RWPE1 (cell line): Measurements from ENCODE around the gene MTURN.
A peak's percentile ranks its signal among the peaks of the same experiment; 100 is the strongest.

ENCODE experiments used
- CTCF ChIA-PET: fragments of 350-600 bp; sonication (Branson Sonifier 250); formaldehyde crosslinking; extraction: SDS; loops from one replicate; lab custom pipeline; 2021; lab: Yijun Ruan, JAX
- POLR2A ChIA-PET: fragments of 400-600 bp; formaldehyde crosslinking; extraction: SDS; loops from one replicate; lab custom pipeline; 2020; ENCODE audit warnings: antibody characterized with exemption; ENCODE audit not compliant: low non-redundant PET; lab: Yijun Ruan, JAX
- DNase-seq: peaks from one replicate; pipeline ENCODE4 v3.0.0; 2012; ENCODE audit warnings: low spot score
- H3K27ac ChIP-seq: fragments of 450-650 bp; 2 replicates; pipeline ENCODE4 v1.5.1; 2017
- TF ChIP-seq, protein P1 (sequence below): fragments of 450-650 bp; conservative IDR thresholded peaks from 2 replicates; pipeline ENCODE4 v1.5.1; 2017; ENCODE audit warnings: low read depth, mild to moderate bottlenecking

The MTURN gene

DNA sequence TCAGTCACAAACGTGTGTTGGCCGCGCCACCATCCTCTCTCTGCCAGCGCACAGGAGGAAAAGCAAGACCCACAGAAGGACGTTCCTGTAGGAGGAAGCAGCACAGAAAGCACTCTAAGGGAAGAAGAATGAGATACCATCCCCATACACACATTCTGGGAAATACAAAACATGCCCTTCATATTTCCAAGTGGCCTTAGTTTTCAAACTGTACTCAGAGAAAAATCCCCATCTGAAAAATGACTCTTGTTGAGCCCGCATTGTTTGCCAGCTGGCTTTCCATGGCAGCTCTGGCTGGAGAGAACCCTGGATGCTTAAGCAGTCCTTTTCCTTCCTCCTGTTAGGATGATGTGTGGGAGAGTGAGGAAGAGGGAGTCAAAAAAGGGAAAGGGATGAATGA is 33.1 kb downstream of the MTURN start:
- H3K27ac ChIP-seq, result peak overlapping the region; percentile 3; the same call in 1 of the 2 replicates
- no peak for DNase-seq
- TF ChIP-seq, protein P1, sequence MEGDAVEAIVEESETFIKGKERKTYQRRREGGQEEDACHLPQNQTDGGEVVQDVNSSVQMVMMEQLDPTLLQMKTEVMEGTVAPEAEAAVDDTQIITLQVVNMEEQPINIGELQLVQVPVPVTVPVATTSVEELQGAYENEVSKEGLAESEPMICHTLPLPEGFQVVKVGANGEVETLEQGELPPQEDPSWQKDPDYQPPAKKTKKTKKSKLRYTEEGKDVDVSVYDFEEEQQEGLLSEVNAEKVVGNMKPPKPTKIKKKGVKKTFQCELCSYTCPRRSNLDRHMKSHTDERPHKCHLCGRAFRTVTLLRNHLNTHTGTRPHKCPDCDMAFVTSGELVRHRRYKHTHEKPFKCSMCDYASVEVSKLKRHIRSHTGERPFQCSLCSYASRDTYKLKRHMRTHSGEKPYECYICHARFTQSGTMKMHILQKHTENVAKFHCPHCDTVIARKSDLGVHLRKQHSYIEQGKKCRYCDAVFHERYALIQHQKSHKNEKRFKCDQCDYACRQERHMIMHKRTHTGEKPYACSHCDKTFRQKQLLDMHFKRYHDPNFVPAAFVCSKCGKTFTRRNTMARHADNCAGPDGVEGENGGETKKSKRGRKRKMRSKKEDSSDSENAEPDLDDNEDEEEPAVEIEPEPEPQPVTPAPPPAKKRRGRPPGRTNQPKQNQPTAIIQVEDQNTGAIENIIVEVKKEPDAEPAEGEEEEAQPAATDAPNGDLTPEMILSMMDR, result no peak
- CTCF ChIA-PET, result no interaction called here
- POLR2A ChIA-PET, result no interaction called here

DNA sequence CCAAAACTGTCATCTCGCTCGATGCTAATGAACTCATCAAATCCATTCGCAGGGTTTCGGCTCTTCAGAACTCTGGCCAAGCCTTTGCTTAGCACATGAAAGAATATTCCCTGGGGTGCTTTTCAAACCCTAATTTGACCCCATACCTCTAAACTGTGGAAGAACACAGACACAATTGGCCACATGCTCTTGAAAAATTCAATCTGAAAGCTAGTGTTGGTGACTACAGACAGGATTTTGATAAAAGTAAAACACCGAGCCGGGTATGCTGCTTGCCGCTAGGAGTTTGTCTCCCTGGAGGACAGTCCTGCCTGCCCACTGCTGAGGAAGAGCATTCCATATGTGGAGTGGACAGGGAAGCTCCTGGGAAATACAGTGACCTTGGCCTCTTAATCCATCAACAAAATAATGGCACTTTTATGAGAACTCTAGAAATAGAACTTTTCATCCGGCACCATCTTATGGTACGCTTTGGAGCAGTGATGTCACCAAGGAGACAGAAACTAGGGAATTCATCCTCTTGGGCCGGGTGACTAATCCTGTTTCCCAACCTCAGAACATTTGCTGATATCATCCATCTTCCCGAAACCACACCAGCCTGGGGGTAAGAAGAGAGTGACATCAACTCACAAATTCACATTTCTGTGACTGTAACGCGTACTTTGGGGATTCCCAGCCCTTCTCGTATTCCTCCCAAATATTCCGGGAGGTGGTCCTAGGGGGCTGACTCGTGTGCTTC is 34.2 kb downstream of the MTURN start:
- POLR2A ChIA-PET, result no interaction called here
- TF ChIP-seq, protein P1, result no peak
- DNase-seq, result peak; percentile 92
- H3K27ac ChIP-seq, result peak overlapping the region; percentile 69
- CTCF ChIA-PET, result interaction anchor here (0.6 to 0.8 kb wide), 3 partner anchors 34 to 75 kb away, joined by 4 to 10 read pairs (median 4); partner anchors contain the start of gene MTURN

DNA sequence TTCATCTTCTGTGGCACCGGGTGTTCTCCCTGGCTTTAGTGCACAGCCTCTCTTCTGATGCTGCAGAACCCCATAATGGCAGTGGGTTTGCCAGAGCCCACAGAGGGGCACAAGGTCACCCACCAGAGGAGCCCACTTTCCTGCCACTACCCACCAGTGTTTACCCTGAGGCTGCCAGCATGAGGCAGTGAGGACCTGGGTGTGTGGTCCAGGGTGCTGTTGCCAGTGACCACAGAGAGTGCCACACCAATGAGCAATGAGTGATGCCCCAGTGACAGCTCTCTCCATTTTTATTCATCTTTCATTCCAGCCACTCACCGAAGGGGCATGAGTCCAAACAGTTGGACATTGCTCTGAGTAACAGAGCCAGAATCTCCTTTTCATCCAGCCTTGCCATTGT is 34.8 kb downstream of the MTURN start:
- POLR2A ChIA-PET, result no interaction called here

DNA sequence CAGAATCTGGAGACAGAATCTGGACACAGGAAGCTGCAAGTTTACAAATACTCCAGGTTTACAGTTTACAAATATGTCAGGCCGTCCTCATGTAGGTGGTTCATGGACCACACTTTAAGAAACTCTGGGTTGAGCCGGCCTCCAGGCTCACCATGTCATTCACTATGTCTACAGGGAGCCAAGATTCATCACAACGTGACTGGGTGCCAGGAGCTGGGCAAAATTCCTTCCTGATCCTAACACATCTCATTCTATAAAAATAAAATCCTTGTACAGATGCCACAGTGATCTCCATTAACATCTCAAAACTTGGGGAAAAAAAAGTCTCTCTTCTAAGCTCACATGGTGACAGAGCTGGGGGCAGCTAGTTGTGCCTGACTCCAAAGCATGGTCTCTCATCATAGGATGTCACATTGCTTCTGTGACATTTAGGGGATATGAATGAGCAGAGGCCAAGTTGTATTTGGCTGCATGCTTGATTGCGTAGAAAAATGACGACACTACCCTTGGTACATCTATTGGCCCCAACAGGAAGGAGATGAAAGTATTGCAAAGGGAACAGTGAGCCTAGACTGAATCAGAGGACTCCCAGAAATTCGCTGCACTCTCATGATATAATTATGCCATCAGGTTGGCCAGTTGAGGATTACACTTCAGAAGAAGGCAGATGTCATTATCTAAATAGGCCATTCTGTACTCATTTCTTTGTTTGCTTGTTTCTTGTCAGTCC is 35.9 kb downstream of the MTURN start:
- no peak overlapping the region for H3K27ac ChIP-seq
- no peak for DNase-seq
- ChIA-PET CTCF (interaction anchor here (0.6 kb wide), 1 partner anchor 33 kb away, joined by 6 read pairs; no protein-coding TSS in a partner anchor), POLR2A (no interaction called here)
- TF ChIP-seq, protein P1, result no peak

More for the DNA sequence above, 34.8 kb downstream of the MTURN start:
- peak overlapping the region; percentile 69 for H3K27ac ChIP-seq
- TF ChIP-seq, protein P1, result no peak
- DNase-seq, result no peak
- CTCF ChIA-PET, result no interaction called here

DNA sequence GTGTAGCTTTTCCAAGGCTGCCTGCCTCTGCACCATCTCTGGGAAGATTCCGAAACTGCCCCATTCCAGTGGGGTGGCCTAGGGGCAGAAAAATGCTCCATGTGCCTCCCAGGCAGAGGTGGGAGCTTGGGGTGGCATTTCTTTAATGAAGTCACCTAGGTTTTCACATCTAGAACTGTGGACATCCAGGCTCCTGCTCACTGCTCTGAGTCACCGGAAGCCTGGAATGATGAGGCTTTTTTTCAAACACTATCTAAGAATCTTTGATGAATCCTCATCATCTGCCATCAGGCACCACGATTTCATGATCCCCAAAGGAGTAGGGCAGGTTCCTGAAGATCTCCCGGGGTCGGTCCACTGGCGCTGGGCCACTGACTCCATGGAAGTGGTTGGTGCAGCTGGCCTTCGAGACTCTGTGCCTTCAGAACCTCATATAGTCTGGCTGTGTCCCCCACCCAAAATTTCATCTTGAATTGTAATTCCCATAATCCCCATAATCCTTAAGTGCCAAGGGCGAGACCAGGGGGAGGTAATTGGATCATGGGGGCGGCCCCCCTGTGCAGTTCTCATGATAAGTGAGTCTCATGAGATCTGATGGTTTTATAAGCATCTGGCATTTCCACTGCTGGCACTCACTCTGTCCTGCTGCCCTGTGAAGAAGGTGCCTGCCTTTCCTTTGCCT is 37.1 kb downstream of the MTURN start:
- TF ChIP-seq, protein P1, result no peak
- peak; percentile 56 for DNase-seq
- CTCF ChIA-PET, result no interaction called here
- POLR2A ChIA-PET, result no interaction called here
- H3K27ac ChIP-seq, result peak overlapping the region; percentile 93

DNA sequence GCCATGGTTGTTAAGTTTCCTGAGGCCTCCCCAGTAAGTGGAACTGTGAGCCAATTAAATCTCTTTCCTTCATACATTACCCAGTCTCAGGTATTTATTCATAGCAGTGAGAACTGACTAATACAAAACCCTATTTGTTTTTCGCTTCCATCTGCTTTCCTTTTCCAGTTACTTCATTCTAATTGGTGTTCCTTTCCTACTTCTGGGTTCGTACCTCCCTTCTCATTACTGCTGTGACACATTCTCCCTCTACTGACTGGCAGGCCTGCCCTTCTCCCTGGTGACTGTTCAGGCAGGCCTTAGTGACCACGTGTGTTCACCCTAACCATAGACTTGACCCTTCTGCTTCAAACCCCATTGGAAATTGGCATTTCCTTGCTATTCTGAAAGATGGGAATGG is 37.7 kb downstream of the MTURN start:
- TF ChIP-seq, protein P1, result no peak
- peak; percentile 48 for DNase-seq
- ChIA-PET CTCF (interaction anchor here (0.6 to 1.1 kb wide), 5 partner anchors 24 to 95 kb away, joined by 3 to 5 read pairs (median 3); partner anchors contain the start of gene MTURN), POLR2A (no interaction called here)
- peak overlapping the region; percentile 93 for H3K27ac ChIP-seq
